Adrenal gland (tissue), 5 donors: ENCODE data around the gene SYT7.

Experiments
- POLR2A ChIP-seq, 2 donors: fragments of 450-650 bp; IDR thresholded peaks; one replicate each; pipeline ENCODE4 v1.6.1; 2017; ENCODE audit warnings: antibody characterized with exemption in 2 of 2, mild to moderate bottlenecking in 2 of 2, moderate library complexity in 1 of 2
- TF ChIP-seq, protein P1 (sequence below), 6 experiments: fragments of 450-650 bp in 4 of 6; fragments of 200-600 bp in 2 of 6; sonication (generic) in 1 of 6; IDR thresholded peaks; 1 replicate in 5 of 6; 2 replicates in 1 of 6; pipeline versions ENCODE4 v1.5.1 to v1.8.0; 2016 to 2021; ENCODE audit warnings: antibody characterized with exemption in 6 of 6, mild to moderate bottlenecking in 2 of 6, moderate library complexity in 1 of 6
- donor health status: DM: no; HTN: no; CAD: no.

DNA sequence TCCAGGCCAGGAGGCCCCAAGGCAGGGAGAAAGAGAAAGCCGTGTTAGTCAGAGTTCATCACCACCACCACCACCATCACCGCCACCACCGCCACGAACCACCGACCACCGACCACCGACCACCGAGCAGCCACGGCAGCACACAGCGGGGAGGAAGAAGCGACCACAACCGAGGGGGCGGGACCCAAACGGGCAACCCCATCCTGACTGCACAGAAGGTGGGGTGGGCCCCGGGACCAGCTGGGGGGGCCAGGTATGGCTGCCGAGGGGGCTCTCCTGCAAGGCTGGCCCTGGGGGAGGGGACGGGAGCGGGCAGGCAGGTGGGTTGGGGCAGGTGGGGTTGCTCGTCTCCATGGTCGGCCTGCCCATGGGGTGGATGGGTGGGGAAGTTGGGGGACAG lies 34.2 kb downstream of the SYT7 start:
- TF ChIP-seq POLR2A (IDR thresholded peaks at IDR 0.05) = no peak
- TF ChIP-seq, protein P1, sequence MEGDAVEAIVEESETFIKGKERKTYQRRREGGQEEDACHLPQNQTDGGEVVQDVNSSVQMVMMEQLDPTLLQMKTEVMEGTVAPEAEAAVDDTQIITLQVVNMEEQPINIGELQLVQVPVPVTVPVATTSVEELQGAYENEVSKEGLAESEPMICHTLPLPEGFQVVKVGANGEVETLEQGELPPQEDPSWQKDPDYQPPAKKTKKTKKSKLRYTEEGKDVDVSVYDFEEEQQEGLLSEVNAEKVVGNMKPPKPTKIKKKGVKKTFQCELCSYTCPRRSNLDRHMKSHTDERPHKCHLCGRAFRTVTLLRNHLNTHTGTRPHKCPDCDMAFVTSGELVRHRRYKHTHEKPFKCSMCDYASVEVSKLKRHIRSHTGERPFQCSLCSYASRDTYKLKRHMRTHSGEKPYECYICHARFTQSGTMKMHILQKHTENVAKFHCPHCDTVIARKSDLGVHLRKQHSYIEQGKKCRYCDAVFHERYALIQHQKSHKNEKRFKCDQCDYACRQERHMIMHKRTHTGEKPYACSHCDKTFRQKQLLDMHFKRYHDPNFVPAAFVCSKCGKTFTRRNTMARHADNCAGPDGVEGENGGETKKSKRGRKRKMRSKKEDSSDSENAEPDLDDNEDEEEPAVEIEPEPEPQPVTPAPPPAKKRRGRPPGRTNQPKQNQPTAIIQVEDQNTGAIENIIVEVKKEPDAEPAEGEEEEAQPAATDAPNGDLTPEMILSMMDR (IDR thresholded peaks at IDR 0.05) = no peak
